IPS-20b (cell line): ENCODE measurements around the gene IGF2.

Source experiments
- H3K27ac ChIP-seq: one replicate; pipeline ENCODE4 v1.5.1; 2013; ENCODE audit warnings: low read length
- H3K27me3 ChIP-seq: 2 replicates; pipeline ENCODE4 v1.6.1; 2013; ENCODE audit warnings: mild to moderate bottlenecking, low read length, inconsistent platforms; ENCODE audit not compliant: insufficient read depth
- H3K36me3 ChIP-seq: 2 replicates; pipeline ENCODE4 v1.6.1; 2013; ENCODE audit warnings: low read depth, mild to moderate bottlenecking, inconsistent platforms, low read length, moderate library complexity; ENCODE audit not compliant: insufficient read depth
- H3K4me1 ChIP-seq: 2 replicates; pipeline ENCODE4 v1.6.1; 2013; ENCODE audit warnings: mild to moderate bottlenecking, control low read depth, inconsistent platforms, low read length, moderate library complexity; ENCODE audit not compliant: insufficient read depth
- H3K4me3 ChIP-seq: 2 replicates; pipeline ENCODE4 v1.5.1; 2013; ENCODE audit warnings: mild to moderate bottlenecking, low read length, inconsistent platforms
- H3K9ac ChIP-seq: 2 replicates; pipeline ENCODE4 v1.6.1; 2013; ENCODE audit warnings: low read depth, mild to moderate bottlenecking, inconsistent platforms, low read length, moderate library complexity
- H3K9me3 ChIP-seq: 2 replicates; pipeline ENCODE4 v1.6.1; 2013; ENCODE audit warnings: mild to moderate bottlenecking, low read depth, low read length, inconsistent platforms; ENCODE audit not compliant: insufficient read depth

The IGF2 gene

GRCh38 chr11:2109541-2110019 is 29.6 kb downstream of the IGF2 start:
- Histone ChIP-seq H3K9ac (no peak overlapping the region), H3K27ac (no peak overlapping the region), H3K27me3 (no peaks in the 10 kb centered on the region; the same call in 1 of the 2 replicates)

GRCh38 chr11:2108675-2109491 is 30.3 kb downstream of the IGF2 start:
- Histone ChIP-seq H3K4me1 (no peaks in the 10 kb centered on the region), H3K36me3 (no peaks in the 10 kb centered on the region), H3K27ac (no peak overlapping the region), H3K9ac (no peak overlapping the region), H3K27me3 (no peaks in the 10 kb centered on the region; the same call in 1 of the 2 replicates), H3K9me3 (no peaks in the 10 kb centered on the region), H3K4me3 (no peak overlapping the region)

More at GRCh38 chr11:2109541-2110019, 29.6 kb downstream of the IGF2 start:
- H3K4me1 ChIP-seq, result no peaks in the 10 kb centered on the region
- H3K9me3 ChIP-seq, result no peaks in the 10 kb centered on the region
- H3K36me3 ChIP-seq, result no peaks in the 10 kb centered on the region
- H3K4me3 ChIP-seq, result no peak overlapping the region

- Histone ChIP-seq H3K9me3 (no peaks in the 10 kb centered on the region), H3K27ac (no peak overlapping the region), H3K9ac (no peak overlapping the region), H3K4me3 (no peak overlapping the region), H3K27me3 (no peaks in the 10 kb centered on the region; the same call in 1 of the 2 replicates), H3K36me3 (no peaks in the 10 kb centered on the region), H3K4me1 (no peaks in the 10 kb centered on the region)
Observed at GRCh38 chr11:2107941-2108630, 31.1 kb downstream of the IGF2 start.

GRCh38 chr11:2107521-2107920 is 31.7 kb downstream of the IGF2 start:
- H3K27me3 ChIP-seq, result no peaks in the 10 kb centered on the region; the same call in 1 of the 2 replicates
- no peaks in the 10 kb centered on the region for H3K36me3 ChIP-seq
- no peak overlapping the region for H3K4me3 ChIP-seq
- no peak overlapping the region for H3K9ac ChIP-seq
- H3K4me1 ChIP-seq, result no peaks in the 10 kb centered on the region
- no peak overlapping the region for H3K27ac ChIP-seq
- no peaks in the 10 kb centered on the region for H3K9me3 ChIP-seq

GRCh38 chr11:2106583-2107209 is 32.5 kb downstream of the IGF2 start:
- no peaks in the 10 kb centered on the region for H3K9me3 ChIP-seq
- H3K36me3 ChIP-seq, result no peaks in the 10 kb centered on the region
- no peak overlapping the region for H3K4me3 ChIP-seq
- no peak overlapping the region for H3K27ac ChIP-seq
- H3K4me1 ChIP-seq, result no peaks in the 10 kb centered on the region
- no peaks in the 10 kb centered on the region; the same call in 1 of the 2 replicates for H3K27me3 ChIP-seq
- no peak overlapping the region for H3K9ac ChIP-seq

GRCh38 chr11:2105511-2105910 is 33.7 kb downstream of the IGF2 start:
- H3K4me1 ChIP-seq, result no peaks in the 10 kb centered on the region
- no peaks in the 10 kb centered on the region for H3K9me3 ChIP-seq
- H3K9ac ChIP-seq, result no peak overlapping the region
- no peak overlapping the region for H3K27ac ChIP-seq
- no peaks in the 10 kb centered on the region; the same call in 1 of the 2 replicates for H3K27me3 ChIP-seq
- no peaks in the 10 kb centered on the region for H3K36me3 ChIP-seq
- no peak overlapping the region for H3K4me3 ChIP-seq

- Histone ChIP-seq H3K27me3 (no peaks in the 10 kb centered on the region; the same call in 1 of the 2 replicates), H3K4me3 (no peak overlapping the region), H3K36me3 (no peaks in the 10 kb centered on the region), H3K9ac (no peak overlapping the region), H3K9me3 (no peaks in the 10 kb centered on the region), H3K4me1 (no peaks in the 10 kb centered on the region), H3K27ac (no peak overlapping the region)
Observed at GRCh38 chr11:2104524-2105440, 34.4 kb downstream of the IGF2 start.

- H3K9ac ChIP-seq, result no peak overlapping the region
- no peak overlapping the region for H3K27ac ChIP-seq
- no peak overlapping the region for H3K4me3 ChIP-seq
- no peaks in the 10 kb centered on the region for H3K36me3 ChIP-seq
- no peaks in the 10 kb centered on the region for H3K4me1 ChIP-seq
- no peaks in the 10 kb centered on the region for H3K9me3 ChIP-seq
- no peaks in the 10 kb centered on the region; the same call in 1 of the 2 replicates for H3K27me3 ChIP-seq
Observed at GRCh38 chr11:2103668-2104523, 35.3 kb downstream of the IGF2 start.

- Histone ChIP-seq H3K27ac (no peak overlapping the region), H3K4me3 (no peak overlapping the region), H3K4me1 (no peaks in the 10 kb centered on the region; the same call in 1 of the 2 replicates), H3K9ac (no peak overlapping the region), H3K9me3 (no peaks in the 10 kb centered on the region), H3K27me3 (peaks cover 8% of the 10 kb centered on the region), H3K36me3 (no peaks in the 10 kb centered on the region)
Observed at GRCh38 chr11:2102883-2103213, 36.3 kb downstream of the IGF2 start.

GRCh38 chr11:2102132-2102882 is 36.9 kb downstream of the IGF2 start:
- H3K27me3 ChIP-seq, result peaks cover 9% of the 10 kb centered on the region
- no peak overlapping the region for H3K4me3 ChIP-seq
- H3K27ac ChIP-seq, result no peak overlapping the region

More at GRCh38 chr11:2102132-2102882, 36.9 kb downstream of the IGF2 start:
- H3K9ac ChIP-seq, result no peak overlapping the region
- H3K4me1 ChIP-seq, result peaks cover under 1% of the 10 kb centered on the region; the same call in 1 of the 2 replicates
- no peaks in the 10 kb centered on the region for H3K36me3 ChIP-seq
- no peaks in the 10 kb centered on the region for H3K9me3 ChIP-seq
